ENCODE results near the gene GPD1.

- TF ChIP-seq CTCF (IDR thresholded peaks at IDR 0.05) (peak; percentile 88 to 98 (median 90)), POLR2A (IDR thresholded peaks at IDR 0.05) (no peak)
Measured at GRCh38 chr12:50055831-50056638, 47.8 kb upstream of the GPD1 start.

Data from tibial nerve (tissue), 3 donors.